IPS DF 4.7 (cell line): Measurements from ENCODE around the gene CC2D2A.

Source experiments
- DNase-seq: peaks from one replicate; pipeline ENCODE4 v3.0.0-alpha.2; 2013; ENCODE audit warnings: low spot score; ENCODE audit errors: extremely low read depth

The CC2D2A gene

GRCh38 chr4:15469402-15470127, at the start of gene CC2D2A:
Gene CC2D2A, plus strand, starts transcription at chr4:15469882. Its CDS starts 6,051 bp downstream, at chr4:15475933.
- DNase-seq: no peak

- DNase-seq: no peak
Observed at GRCh38 chr4:15420642-15421041, 49.0 kb upstream of the CC2D2A start.

GRCh38 chr4:15423285-15423711, 46.4 kb upstream of the CC2D2A start:
- no peak for DNase-seq

- DNase-seq: no peak
Observed at GRCh38 chr4:15425520-15425919, 44.2 kb upstream of the CC2D2A start.

- no peak for DNase-seq
Observed at GRCh38 chr4:15427161-15427560, 42.5 kb upstream of the CC2D2A start.

- no peak for DNase-seq
Observed at GRCh38 chr4:15427701-15428100, 42.0 kb upstream of the CC2D2A start, which contains the start of gene C1QTNF7. Gene C1QTNF7, plus strand, starts transcription at chr4:15428033. Its CDS starts 7,711 bp downstream, at chr4:15435744.

- no peak for DNase-seq
Observed at GRCh38 chr4:15428611-15429010, 41.1 kb upstream of the CC2D2A start.

- DNase-seq: no peak
Observed at GRCh38 chr4:15434091-15434490, 35.6 kb upstream of the CC2D2A start.

- DNase-seq: no peak
Observed at GRCh38 chr4:15434676-15435075, 35.0 kb upstream of the CC2D2A start.

GRCh38 chr4:15436513-15436912, 33.2 kb upstream of the CC2D2A start:
- no peak for DNase-seq

- no peak for DNase-seq
Observed at GRCh38 chr4:15438939-15439524, 30.6 kb upstream of the CC2D2A start.

- no peak for DNase-seq
Observed at GRCh38 chr4:15443371-15444160, 26.1 kb upstream of the CC2D2A start.

GRCh38 chr4:15444276-15444675, 25.4 kb upstream of the CC2D2A start:
- DNase-seq: no peak

- DNase-seq: no peak
Observed at GRCh38 chr4:15444879-15445547, 24.7 kb upstream of the CC2D2A start.

GRCh38 chr4:15451181-15451865, 18.4 kb upstream of the CC2D2A start:
- no peak for DNase-seq

- no peak for DNase-seq
Observed at GRCh38 chr4:15451866-15452765, 17.6 kb upstream of the CC2D2A start.

- DNase-seq: no peak
Observed at GRCh38 chr4:15455290-15455689, 14.4 kb upstream of the CC2D2A start.

GRCh38 chr4:15457406-15458201, 12.1 kb upstream of the CC2D2A start:
- no peak for DNase-seq

GRCh38 chr4:15458616-15459015, 11.1 kb upstream of the CC2D2A start:
- no peak for DNase-seq
